ENCODE results near the gene DDIT3.
"Not testable (repeated sequence)": the region's sequence is repeated elsewhere in the genome, so short reads cannot be mapped to it uniquely, and the experiment has no call there.

GRCh38 chr12:57506541-57506940, 13.8 kb downstream of the DDIT3 start:
- TF ChIP-seq POLR2A, CTCF (IDR thresholded peaks at IDR 0.05): not testable (repeated sequence)
